Effector CD8-positive, alpha-beta T cell (primary cell): ENCODE data around the gene SF3A1.

Experiments
- DNase-seq: peaks from one replicate; lab custom pipeline; 2025; lab: John Stamatoyannopoulos, UW

Gene SF3A1

GRCh38 chr22:30287648-30288418 is 68.9 kb downstream of the SF3A1 start:
- DNase-seq: peak; percentile 76

GRCh38 chr22:30286813-30287647 is 69.7 kb downstream of the SF3A1 start:
- DNase-seq: peak; percentile 75

GRCh38 chr22:30286331-30286730 is 70.4 kb downstream of the SF3A1 start:
- no peak for DNase-seq

DNA sequence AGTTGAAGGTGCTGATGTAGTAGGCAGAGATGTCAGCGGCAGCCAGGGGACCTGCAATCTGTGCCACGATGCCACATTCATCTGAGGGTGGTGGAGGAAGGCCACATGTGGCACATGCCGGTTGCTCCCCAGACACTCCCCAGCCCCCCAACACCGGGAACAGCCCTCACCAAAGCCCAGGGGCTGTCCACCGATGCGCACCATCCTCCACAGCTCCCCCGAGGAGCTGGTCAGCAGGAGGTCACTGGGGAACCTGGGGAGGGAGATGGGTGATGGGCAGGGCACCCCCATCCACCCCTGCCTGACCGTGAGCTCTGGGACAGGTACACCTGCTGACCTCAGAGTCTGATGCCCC is 70.9 kb downstream of the SF3A1 start:
- DNase-seq: no peak

DNA sequence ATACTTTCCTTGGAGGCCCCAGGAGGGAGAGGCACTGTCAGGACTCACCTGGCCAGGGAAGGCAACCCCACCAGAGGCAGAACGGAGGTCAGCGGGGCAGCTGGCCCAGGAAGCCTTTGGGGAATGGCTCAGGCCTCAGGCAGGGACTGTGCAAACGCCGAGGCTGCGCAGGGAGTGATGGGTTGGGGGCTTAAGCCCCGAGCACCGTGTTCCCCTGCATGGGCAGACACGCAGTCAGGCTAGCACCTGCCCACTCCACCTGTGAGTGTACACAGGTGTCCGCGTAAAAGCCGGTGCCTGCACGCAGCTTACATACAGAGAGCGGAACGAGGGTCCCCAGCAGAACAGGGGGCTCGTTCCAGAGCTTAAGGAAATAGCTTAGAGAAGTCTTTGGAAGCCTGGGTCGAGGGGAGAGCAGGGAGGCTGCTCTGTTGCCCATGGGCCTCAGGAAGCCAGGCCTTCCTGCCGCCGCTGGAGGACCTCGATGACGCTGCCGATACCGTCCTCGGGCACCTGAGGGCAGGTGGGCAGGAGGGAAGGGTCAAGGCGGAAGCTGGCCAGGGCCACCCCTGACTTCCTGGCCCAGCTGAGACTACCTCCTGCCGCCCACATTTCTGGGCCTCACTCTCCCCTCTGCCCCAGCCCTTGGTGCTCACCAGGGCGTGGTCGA is 71.4 kb downstream of the SF3A1 start:
- DNase-seq: no peak

DNA sequence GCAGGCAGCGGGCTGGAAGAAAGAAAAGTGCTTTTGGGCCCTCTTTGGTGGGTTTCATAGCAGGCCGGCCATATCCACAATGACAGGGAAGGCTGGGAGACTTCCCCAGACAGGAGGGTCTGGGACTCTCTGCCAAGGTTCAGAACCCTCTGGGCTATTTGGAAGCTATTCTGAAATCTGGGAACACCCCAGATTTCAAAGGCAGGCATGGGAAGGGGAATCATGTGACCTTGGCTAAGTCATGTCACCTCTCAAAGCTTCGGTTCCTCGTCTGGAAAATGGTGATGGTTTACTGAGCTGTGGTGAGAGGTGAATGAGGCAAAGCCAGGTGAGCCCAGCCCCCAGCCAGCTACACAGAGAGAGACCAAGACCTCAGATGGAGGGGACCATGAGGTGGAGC is 72.0 kb downstream of the SF3A1 start:
- DNase-seq: no peak

- no peak for DNase-seq
These were observed 72.5 kb downstream of the SF3A1 start for GRCh38 chr22:30284172-30284571.

DNA sequence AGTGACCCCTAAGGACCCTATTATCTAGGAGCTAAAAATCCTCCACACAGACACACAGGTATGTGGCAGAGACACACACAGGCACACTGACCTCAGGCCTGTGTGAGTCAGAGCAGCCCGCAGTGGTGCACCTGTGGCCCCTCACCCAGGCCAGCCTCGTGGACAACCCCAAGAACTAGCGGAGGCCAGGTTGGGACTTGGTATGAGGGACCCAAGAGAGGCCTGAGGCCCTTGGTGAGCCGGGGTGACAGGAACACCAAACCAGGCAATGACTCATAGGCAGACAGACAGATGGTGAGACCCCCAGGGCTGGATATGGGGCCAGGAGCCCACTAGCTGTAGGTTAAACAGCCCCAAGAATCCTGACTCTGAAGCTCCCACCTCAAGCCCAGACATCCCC is 73.4 kb downstream of the SF3A1 start:
- no peak for DNase-seq

DNA sequence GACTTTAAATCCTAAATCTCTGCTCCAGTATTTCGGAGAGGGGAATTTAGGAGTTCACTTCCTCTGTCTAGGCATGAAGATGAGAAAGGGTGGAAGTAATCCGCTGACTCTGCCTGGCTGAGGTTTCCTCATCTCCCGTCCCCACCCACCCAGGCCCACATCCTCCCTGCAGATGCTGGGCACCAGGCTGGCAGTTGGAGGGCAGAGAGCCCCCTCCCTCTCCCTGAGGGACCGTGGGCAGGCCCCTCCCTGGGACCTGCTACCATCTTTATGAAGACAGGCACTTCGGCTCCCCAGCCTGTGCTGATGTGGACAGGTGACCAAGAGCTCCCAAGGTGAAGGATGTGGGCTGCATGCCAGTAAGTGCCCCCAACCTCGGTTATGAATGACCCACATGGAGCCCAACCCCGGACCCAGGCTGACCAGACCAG is 74.1 kb downstream of the SF3A1 start:
- no peak for DNase-seq
